Stimulated activated naive CD8-positive, alpha-beta T cell treated with anti-CD3 and anti-CD28 coated beads, Interleukin-15, Interleukin-2, amounts not matched to agents 100 ng/mL and 50 ng/mL, for 24 hours (primary cell): ENCODE results near the gene MYLK2.

Experiments used
- H3K27ac Mint-ChIP-seq: one replicate; pipeline ENCODE4 v1.8.0; 2021; ENCODE audit warnings: mild to moderate bottlenecking, mixed read lengths
- H3K27me3 Mint-ChIP-seq: one replicate; pipeline ENCODE4 v1.8.0; 2021; ENCODE audit warnings: mixed read lengths
- H3K36me3 Mint-ChIP-seq: one replicate; pipeline ENCODE4 v1.8.0; 2021; ENCODE audit warnings: low read depth, mixed read lengths
- H3K4me1 Mint-ChIP-seq: one replicate; pipeline ENCODE4 v1.8.0; 2021; ENCODE audit warnings: low read depth, mixed read lengths
- H3K4me3 Mint-ChIP-seq: one replicate; pipeline ENCODE4 v1.8.0; 2021; ENCODE audit warnings: mild to moderate bottlenecking, mixed read lengths
- H3K9me3 Mint-ChIP-seq: one replicate; pipeline ENCODE4 v1.8.0; 2021; ENCODE audit warnings: mixed read lengths

The MYLK2 gene

GRCh38 chr20:31866221-31866620, 47.1 kb downstream of the MYLK2 start:
- Mint-ChIP-seq H3K4me1 (peaks cover 16% of the 10 kb centered on the region), H3K27me3 (peaks cover 21% of the 10 kb centered on the region), H3K36me3 (no peaks in the 10 kb centered on the region), H3K27ac (no peak overlapping the region), H3K4me3 (no peak overlapping the region), H3K9me3 (no peaks in the 10 kb centered on the region)

- no peaks in the 10 kb centered on the region for H3K9me3 Mint-ChIP-seq
- H3K27me3 Mint-ChIP-seq: peaks cover 29% of the 10 kb centered on the region
- H3K27ac Mint-ChIP-seq: peak overlapping the region; percentile 28
- no peaks in the 10 kb centered on the region for H3K36me3 Mint-ChIP-seq
- no peak overlapping the region for H3K4me3 Mint-ChIP-seq
- H3K4me1 Mint-ChIP-seq: peaks cover 13% of the 10 kb centered on the region
Observed at GRCh38 chr20:31868853-31869672, 49.9 kb downstream of the MYLK2 start.

GRCh38 chr20:31869673-31869941, 50.5 kb downstream of the MYLK2 start:
- Mint-ChIP-seq H3K4me1 (peaks cover 13% of the 10 kb centered on the region), H3K9me3 (no peaks in the 10 kb centered on the region), H3K27ac (peak overlapping the region; percentile 29), H3K27me3 (peaks cover 30% of the 10 kb centered on the region), H3K36me3 (no peaks in the 10 kb centered on the region), H3K4me3 (peak overlapping the region; percentile 82)

DNA sequence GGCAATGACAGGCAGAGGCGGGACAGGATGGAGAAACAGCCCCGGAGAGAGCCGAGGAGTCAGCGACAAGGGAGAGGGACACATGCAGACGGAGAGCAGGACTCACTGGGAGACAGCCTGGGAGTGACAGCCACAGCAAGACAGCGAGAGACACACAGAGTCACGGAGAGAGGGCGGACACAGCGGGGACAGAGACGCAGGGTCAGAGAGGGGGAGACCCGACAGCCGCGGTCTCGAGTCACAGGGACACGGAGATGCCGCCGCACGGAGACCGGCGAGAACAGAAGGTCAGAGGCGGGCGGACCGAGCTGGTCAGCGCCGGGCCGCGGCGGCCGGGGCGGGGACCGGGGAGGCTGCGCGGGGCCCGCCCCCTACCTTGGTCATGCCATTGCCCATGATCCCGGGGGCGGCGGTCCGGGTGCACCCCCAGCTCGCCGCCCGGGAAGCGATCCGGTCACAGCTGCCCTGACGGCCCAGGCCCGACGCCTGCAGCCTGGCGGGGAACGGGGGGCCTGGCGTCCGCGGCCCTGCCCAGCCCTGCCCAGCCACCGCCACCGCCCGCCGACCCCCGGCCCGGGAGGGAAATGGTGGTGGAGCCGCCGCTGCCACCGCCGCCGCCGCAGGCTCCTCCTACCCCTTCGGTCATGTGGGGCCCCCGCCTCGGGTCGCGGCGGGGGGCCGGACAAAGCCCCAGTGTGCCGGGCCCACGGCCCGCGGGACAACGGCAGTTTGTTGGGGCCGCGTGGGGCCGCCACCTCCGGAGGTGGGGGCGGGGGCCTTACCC, 51.0 kb downstream of the MYLK2 start, which contains the start of the genes DUSP15 and TTLL9:
Gene DUSP15, minus strand, starts transcription at position 586 of the 784 bp plus-strand sequence. Its CDS starts 190 bp downstream, at position 396.
Gene TTLL9, plus strand, starts transcription at position 693 of the 784 bp plus-strand sequence. CDS start 493 bp downstream, outside the sequence.
- Mint-ChIP-seq H3K27me3 (peaks cover 30% of the 10 kb centered on the region), H3K4me3 (peak within 1 kb of the TSS; percentile 82)

DNA sequence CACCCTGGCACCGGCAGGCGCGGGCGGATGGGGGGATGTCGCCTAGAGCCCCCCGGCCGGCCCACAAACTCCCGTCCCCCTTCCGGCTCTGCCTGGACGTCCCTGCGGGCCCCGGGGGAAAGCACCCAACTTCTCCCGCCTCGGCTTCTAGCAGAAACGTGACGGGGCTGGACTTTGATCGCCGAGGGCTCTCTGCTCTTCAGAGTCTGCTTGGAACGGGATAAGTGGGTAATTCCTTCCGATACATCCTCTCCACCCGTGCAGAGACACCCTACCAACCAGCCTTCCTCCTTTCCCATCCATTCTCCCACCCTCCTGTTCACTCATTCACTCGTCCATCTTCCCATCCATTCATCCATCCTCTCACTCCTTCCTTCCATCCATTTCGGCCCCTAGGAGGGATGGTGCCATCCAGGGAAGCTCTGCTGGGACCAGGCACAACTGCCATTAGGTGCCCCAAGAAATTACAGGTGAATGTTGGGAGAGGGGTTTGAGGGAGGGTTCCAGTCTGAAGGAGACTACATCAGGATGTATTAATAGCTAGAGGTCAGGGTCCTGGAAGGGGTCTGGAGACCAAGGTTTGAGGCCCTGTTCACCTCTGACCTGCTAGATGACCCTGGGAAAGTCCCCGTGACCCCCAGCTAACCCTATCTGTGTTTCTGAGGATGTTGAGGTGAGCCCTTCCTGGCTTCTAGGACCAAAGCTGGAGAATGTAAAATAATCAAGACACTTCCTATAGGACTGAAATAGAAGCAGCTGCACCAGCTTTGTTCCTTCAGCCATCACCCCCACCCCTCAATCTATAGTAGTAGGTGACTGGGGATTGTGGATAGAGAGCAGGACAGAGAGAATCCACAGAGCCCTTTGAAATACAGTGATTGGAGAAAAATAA, 51.8 kb downstream of the MYLK2 start:
- Mint-ChIP-seq H3K4me1 (peaks cover 13% of the 10 kb centered on the region), H3K9me3 (no peaks in the 10 kb centered on the region), H3K36me3 (no peaks in the 10 kb centered on the region), H3K27ac (no peak overlapping the region), H3K4me3 (peak overlapping the region; percentile 59), H3K27me3 (peaks cover 30% of the 10 kb centered on the region)

More for the DNA sequence above, 51.0 kb downstream of the MYLK2 start, which contains the start of the genes DUSP15 and TTLL9:
- no peaks in the 10 kb centered on the region for H3K36me3 Mint-ChIP-seq
- no peaks in the 10 kb centered on the region for H3K9me3 Mint-ChIP-seq
- peak within 1 kb of the TSS; percentile 29 for H3K27ac Mint-ChIP-seq
- peaks cover 13% of the 10 kb centered on the region for H3K4me1 Mint-ChIP-seq

GRCh38 chr20:31871618-31871954, 52.4 kb downstream of the MYLK2 start:
- Mint-ChIP-seq H3K4me3 (no peak overlapping the region), H3K27ac (no peak overlapping the region), H3K27me3 (peaks cover 30% of the 10 kb centered on the region)

GRCh38 chr20:31872406-31872805, 53.2 kb downstream of the MYLK2 start:
- Mint-ChIP-seq H3K36me3 (no peaks in the 10 kb centered on the region), H3K9me3 (no peaks in the 10 kb centered on the region), H3K4me1 (peaks cover 13% of the 10 kb centered on the region), H3K27ac (no peak overlapping the region), H3K27me3 (peaks cover 30% of the 10 kb centered on the region), H3K4me3 (no peak overlapping the region)

More at GRCh38 chr20:31871618-31871954, 52.4 kb downstream of the MYLK2 start:
- Mint-ChIP-seq H3K4me1 (peaks cover 13% of the 10 kb centered on the region), H3K36me3 (no peaks in the 10 kb centered on the region), H3K9me3 (no peaks in the 10 kb centered on the region)

DNA sequence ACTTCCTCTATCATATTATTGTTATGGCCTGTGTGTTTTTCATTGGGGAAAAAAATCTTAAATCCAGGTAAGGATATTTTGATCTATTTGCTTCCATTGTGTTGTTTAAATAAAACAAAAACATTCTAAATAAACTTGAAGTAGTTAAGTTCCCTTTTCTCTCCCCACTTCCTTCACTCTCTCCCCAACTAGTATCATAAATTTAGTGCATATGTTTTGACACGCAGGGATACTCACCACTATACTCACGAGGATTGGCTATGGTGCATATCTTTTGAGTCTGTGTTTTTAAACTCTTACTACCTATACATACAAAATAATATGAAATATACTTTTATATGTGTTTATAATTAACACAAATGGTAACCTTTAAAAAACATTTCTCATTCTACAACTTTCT, 56.5 kb downstream of the MYLK2 start:
- Mint-ChIP-seq H3K27ac (no peak overlapping the region), H3K4me1 (peaks cover 11% of the 10 kb centered on the region), H3K9me3 (no peaks in the 10 kb centered on the region), H3K4me3 (no peak overlapping the region), H3K36me3 (no peaks in the 10 kb centered on the region), H3K27me3 (peaks cover 15% of the 10 kb centered on the region)

- Mint-ChIP-seq H3K27me3 (peaks cover 2% of the 10 kb centered on the region), H3K36me3 (no peaks in the 10 kb centered on the region), H3K27ac (no peak overlapping the region), H3K9me3 (no peaks in the 10 kb centered on the region), H3K4me1 (peaks cover 12% of the 10 kb centered on the region), H3K4me3 (no peak overlapping the region)
Observed at GRCh38 chr20:31877684-31878083, 58.5 kb downstream of the MYLK2 start.

DNA sequence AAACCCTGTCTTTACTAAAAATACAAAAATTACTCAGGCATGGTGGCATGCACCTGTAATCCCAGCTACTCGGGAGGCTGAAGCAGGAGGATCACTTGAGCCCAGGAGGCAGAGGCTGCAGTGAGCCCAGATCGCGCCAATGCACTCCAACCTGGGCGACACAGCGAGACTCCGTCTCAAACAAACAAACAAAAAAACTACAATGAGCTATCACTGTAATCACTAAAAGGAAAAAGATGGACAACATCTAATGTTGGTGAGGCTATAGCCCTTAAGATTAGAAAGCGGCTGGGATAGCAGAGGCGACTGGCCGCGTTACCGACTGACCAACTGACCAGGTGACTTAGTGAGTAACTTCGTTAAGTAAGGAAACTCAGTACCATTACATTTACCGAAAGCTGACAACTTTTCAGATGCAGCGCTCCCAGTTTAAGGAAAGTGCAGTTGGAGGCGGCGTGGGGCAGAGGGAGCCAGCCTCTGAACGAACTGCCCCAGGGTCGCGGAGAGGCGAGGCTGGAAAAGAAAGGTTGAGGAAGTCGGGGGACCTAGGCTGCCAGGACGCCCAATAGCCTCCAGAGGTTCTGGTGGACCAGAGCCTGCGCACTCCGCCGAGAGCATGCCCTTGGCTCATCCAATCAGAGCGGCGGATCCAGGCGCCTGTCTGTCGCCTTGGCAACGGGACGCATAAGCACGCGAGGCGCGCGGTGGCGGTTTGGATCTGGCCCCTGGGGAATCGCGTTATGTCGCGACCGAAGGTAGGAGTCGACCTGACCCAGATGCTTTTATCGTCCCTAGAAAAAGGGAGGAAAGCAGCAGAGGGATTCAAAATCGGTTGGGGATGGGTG, 60.2 kb downstream of the MYLK2 start:
- Mint-ChIP-seq H3K27ac (peak overlapping the region; percentile 82), H3K27me3 (no peaks in the 10 kb centered on the region), H3K9me3 (no peaks in the 10 kb centered on the region), H3K4me1 (peaks cover 12% of the 10 kb centered on the region), H3K4me3 (peak overlapping the region; percentile 87), H3K36me3 (no peaks in the 10 kb centered on the region)

DNA sequence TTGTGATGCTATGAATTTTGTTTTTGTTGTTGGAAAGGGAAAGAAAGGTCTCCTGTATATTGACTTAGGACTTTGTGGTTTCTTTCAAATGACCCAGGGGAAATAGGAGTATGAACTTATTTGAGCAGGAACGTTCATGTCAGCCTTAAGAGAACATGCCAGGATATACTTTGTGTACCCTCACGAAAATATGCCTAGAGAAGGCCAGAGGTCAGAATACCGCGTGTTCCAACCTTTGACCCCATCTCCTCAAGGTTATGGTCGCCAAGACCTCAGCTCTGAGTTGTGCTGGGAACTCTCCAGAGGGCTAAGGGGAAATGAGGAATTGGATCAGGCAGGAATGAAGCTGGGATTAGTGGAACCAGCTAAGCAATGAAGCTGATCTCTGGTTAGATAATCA, 62.8 kb downstream of the MYLK2 start:
- no peaks in the 10 kb centered on the region for H3K9me3 Mint-ChIP-seq
- no peaks in the 10 kb centered on the region for H3K27me3 Mint-ChIP-seq
- H3K4me1 Mint-ChIP-seq: peaks cover 12% of the 10 kb centered on the region
- H3K36me3 Mint-ChIP-seq: no peaks in the 10 kb centered on the region
- H3K4me3 Mint-ChIP-seq: no peak overlapping the region
- H3K27ac Mint-ChIP-seq: no peak overlapping the region

GRCh38 chr20:31883829-31884228, 64.7 kb downstream of the MYLK2 start:
- H3K27me3 Mint-ChIP-seq: no peaks in the 10 kb centered on the region
- H3K36me3 Mint-ChIP-seq: no peaks in the 10 kb centered on the region
- H3K4me1 Mint-ChIP-seq: peaks cover 12% of the 10 kb centered on the region
- H3K4me3 Mint-ChIP-seq: no peak overlapping the region
- no peak overlapping the region for H3K27ac Mint-ChIP-seq
- H3K9me3 Mint-ChIP-seq: no peaks in the 10 kb centered on the region
